GM12892 (cell line): ENCODE data around the gene FIBCD1.

Experiments
- DNase-seq: peaks from one replicate; pipeline ENCODE4 v3.0.0; 2011; ENCODE audit not compliant: insufficient read length
- FAIRE-seq: peaks from 2 replicates; lab custom pipeline; 2011; peaks lifted over from hg19 to GRCh38; lab: Jason Lieb, UNC
- POLR2A ChIP-seq: IDR thresholded peaks from 2 replicates; pipeline ENCODE4 v1.6.1; 2011; ENCODE audit warnings: low read depth, low read length, control low read depth
- POLR2AphosphoS5 ChIP-seq: IDR thresholded peaks from 2 replicates; pipeline ENCODE4 v1.6.1; 2011; ENCODE audit warnings: low read depth, low read length, control low read depth
- TAF1 ChIP-seq: IDR thresholded peaks from 2 replicates; pipeline ENCODE4 v1.6.1; 2011; ENCODE audit warnings: low read depth, mild to moderate bottlenecking, control low read depth, low read length, borderline replicate concordance

Gene FIBCD1

DNA sequence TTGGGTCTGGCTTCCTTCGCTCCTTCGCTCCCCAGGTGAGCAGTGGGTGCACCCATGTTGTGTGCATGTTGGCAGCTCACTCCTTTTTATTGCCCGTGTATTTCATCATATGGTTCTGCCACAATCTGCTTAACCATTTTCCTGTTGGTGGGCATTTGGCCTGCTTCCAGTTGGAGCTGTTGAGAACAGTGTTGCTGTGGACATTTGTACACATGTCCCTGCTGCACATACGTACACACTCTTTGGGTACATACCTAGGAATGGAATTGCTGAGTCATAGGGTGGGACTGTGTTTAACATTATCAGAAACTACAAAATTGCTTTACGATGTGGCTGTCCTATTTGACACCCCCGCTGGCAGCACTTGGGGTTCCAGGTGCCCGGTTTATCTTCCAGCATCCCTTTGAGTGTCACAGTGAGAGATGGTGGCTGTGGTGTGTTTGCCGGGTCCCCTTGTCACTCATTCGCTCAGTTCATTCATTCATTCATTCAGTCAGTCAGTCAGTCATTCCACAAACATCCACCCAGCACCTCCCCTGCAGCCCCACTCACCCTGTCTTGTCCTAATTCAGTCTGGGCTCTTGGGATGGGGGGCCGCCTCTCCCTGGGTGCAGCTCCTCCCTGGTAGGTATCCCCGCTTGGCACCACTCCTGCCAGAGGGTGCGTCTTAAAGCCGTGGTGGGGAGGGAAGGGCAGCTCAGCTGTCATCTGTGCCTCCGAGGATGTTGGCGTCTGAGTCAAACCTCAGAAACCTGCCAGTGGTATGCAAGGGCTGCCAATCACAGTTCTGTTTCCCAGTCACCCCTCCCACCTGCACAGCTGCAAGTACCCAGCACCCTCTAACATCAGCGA, 7.9 kb upstream of the FIBCD1 start:
- DNase-seq (no peak), FAIRE-seq (no peak)
- 0 out of 2 replicates have a peak, but pooled peaks have one; percentile 18 for TF ChIP-seq TAF1
- TF ChIP-seq POLR2A = no peak
- TF ChIP-seq POLR2AphosphoS5 = no peak

DNA sequence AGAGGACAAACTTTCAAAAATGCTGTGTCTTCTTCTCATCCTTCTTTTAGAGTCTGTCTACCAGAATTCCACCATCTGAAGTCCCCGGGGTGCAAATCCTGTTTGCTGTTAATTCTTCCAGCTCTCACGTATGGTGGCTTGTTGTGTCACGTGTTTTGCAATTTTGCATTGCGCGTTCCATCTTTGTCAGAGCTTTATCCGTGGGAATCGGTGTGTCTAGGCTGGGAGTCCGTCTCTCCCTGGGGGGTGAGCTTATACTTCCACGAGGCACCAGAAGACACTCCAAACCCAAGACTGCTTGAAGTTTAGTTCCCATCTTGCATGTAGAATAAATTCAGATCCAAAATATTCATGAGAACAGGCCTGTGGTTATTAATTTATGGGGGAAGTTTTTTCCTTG, 6.1 kb upstream of the FIBCD1 start:
- TF ChIP-seq TAF1 = no peak
- TF ChIP-seq POLR2AphosphoS5 = no peak
- no peak for TF ChIP-seq POLR2A
- FAIRE-seq (no peak), DNase-seq (no peak)

DNA sequence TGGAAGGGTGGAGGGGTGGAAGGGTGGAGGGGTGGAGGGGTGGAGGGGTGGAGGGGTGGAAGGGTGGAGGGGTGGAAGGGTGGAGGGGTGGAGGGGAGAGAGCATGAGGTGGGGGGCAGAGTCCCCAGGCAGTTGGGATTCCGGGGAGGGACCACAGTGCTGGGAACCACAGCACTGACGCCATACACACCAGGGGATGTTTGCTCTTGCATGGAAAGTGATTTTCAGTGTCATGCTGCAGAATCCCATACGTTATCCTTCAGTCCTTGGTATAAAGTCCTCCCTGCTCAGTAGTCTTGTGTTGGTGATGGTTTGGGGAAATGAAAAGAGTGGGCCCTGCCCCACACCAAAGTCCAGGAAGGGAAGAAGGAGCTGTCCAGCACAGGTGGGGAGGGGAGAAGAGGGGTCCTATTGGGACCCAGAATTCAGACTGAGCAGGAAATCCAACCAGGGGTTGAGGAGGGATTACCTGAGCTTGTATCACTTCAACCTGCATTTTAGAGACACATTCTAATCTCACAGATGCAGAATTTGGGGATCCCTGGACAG, 5.5 kb upstream of the FIBCD1 start:
- TF ChIP-seq POLR2A (no peak), TAF1 (no peak), POLR2AphosphoS5 (no peak)
- DNase-seq (no peak), FAIRE-seq (no peak)

DNA sequence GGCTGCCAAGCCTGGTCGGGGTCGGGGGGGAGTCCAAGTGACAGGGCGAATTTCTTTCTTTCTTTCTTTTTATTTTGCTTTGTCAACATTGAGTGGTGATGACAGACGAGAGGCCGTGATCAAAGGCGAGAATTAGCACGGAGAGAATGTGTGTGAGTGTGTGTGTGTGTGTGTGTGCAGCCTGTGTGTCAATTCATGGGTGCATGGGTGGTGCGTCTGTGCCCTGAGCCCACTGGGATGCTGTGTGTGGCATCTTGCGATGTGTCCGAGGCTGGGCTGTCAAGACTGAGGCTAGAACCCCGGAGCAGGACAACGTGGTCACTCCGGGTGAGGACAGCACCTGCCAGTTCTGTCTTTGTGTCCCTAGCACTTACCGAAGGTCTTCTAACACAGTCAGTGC, 4.7 kb upstream of the FIBCD1 start:
- TF ChIP-seq TAF1 (no peak), POLR2A (no peak), POLR2AphosphoS5 (no peak)
- FAIRE-seq = no peak
- no peak for DNase-seq

DNA sequence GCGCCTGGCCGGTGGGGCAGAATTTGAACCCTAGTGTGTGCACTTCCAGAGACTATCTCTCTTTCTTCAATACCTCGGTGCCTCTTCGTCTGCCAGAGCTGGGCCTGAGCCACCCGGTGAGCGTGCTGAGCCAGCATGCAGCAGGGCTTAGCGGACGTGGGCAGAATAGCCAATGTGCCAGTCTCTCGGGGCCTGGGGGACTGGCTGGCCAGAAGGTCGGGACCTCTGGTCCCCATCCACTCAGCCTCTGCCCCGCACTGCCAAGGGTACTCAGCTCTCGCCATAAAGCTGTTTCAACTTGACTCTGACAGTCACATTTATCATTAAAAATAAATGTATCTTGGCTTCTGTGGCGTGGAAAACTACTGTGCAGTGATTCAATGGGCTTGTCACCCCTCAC, 4.2 kb upstream of the FIBCD1 start:
- FAIRE-seq = no peak
- TF ChIP-seq POLR2A = no peak
- TF ChIP-seq TAF1 = no peak
- TF ChIP-seq POLR2AphosphoS5 = no peak

DNA sequence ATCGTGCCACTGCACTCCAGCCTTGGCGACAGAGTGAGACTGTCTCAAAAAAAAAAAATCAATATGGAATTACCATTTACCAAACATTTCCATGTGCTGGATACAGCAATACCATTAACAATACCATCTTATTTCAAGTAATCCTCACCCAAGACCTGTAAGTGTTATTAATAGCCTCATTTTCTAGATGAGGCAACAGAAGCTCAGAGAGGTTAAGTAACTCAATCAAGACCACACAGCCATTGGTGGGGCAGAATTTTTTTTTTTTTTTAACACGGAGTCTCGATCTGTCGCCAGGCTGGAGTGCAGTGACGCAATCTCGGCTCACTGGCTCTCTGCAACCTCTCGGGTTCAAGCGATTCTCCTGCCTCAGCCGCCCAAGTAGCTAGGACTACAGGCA, 3.6 kb upstream of the FIBCD1 start:
- no peak for FAIRE-seq
- no peak for TF ChIP-seq TAF1
- no peak for TF ChIP-seq POLR2AphosphoS5
- TF ChIP-seq POLR2A = no peak
- no peak for DNase-seq

More for the DNA sequence above, 4.2 kb upstream of the FIBCD1 start:
- no peak for DNase-seq

DNA sequence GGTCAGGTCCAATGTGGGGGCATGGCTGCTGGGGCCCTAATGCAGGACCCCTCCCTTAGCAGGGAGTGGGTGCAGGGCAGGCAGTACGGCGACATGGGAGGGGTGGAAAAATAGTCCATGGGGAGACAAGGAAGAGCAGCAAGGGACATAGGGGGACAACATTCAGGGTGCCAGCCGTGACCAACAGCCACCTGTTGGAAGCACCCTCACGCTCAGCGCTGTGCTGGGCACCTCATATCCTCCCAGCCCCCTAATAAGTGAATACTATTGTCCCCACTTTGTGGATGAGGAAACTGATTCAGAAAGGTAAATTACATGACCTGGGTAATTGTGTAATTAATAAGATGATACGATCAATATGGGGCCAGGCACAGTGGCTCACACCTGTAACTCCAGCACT, 3.0 kb upstream of the FIBCD1 start:
- no peak for DNase-seq
- TF ChIP-seq POLR2A = no peak
- TF ChIP-seq TAF1 = no peak
- TF ChIP-seq POLR2AphosphoS5 = no peak
- FAIRE-seq = no peak

DNA sequence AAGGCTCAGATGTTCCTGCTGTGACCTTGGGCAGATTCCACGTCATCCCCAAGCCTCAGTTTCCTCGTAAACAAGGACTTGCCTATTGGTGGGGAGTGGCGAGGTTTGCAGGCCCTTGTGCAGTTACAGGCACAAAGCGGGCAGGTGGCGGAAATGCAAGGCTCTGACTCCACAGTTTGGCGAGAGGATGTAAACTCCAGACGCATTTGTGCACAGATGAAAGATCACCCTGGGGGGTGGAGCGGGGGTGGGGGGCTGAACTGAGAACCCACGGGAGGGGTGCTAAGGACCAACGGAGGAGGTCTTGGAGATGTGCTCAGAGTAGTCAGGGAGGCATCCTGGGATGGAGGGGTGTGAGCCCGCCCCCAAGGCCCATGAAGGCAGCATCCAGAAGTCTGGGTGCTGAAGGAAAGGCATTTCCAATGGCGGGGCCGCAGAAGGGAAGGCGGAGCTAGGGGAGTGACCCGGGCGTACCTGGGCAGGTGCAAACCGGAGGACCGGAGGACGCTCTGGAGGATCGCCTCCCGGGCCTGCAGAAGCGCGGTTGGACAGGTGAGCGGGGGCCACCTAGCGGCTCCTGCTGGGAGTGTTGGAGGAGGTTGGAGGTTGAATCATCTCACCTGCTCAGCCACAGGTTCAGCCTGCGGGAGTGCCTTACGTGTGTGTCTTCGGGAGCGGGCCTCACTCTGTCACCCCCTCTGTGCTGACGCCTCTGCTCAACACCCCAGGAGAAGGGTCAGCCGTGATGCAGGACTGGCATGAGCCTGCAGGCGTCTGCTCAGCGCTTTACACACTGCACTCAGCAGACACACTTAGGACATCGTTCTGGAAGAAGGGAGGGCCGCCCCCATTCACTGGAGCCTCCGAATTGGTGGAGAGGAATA, 1.9 kb upstream of the FIBCD1 start:
- FAIRE-seq (no peak), DNase-seq (peak; percentile 89)
- TF ChIP-seq POLR2A = no peak
- no peak for TF ChIP-seq TAF1

DNA sequence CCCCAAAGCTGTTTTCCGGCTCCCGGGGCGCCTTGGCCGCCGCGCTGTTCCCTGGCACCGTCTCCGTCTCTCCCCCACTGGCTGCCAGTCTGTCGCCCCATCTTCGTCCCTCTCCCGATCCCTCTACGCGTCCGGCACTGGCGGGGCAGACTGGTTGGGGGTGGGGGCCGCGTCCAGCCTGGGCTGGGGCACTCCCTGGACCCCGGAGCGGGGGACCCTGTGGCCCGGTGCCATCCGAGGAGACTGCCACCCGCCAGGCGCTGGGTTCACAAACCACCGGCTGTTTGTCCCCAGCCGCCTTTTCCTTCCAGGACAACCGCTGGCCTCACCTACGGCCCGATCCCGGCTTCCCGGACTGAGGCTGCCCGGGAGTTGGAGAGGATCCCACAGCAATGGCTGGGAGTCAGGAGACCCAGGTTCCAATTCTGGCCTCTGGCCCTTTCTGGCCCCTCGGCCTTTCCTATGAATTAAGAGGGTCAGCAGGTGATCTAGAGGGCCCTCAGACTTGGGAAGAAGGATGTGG, 1.0 kb upstream of the FIBCD1 start:
- TF ChIP-seq POLR2A = no peak
- TF ChIP-seq POLR2AphosphoS5 = no peak
- TF ChIP-seq TAF1 = no peak
- FAIRE-seq (no peak), DNase-seq (no peak)

DNA sequence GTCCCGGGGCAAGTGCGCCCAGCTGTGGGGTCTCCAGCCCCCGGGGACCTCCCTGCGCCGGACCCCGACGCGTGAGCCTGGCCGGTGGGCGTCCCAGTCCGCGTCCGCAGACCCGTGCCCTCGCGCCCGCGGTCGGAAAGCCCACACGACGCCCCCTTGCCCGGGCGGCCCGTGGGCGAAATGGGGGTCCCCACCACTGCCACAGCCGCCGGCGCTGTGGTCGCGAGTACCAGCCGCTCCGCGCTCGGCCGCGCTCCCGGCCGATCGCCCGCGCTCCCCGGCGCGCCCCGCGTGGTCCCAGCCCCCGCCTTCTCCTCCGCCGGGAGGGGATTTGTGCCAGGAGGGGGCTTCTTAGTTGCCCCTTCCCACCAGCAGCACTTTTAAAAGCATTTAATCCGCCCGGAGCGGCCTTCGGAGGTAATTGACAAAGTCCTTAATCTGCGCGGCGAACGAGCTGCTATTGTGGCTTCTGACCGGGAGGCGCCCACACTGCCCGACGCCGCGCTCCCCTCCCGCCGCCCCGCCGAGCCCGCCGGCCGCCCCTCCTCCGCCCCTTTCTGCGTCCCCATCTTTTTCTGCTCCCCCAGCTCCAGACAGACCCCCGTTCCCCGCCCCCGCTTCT, 469 bp upstream of the FIBCD1 start:
- FAIRE-seq = no peak
- DNase-seq = no peak
- TF ChIP-seq TAF1 (no peak), POLR2AphosphoS5 (no peak), POLR2A (no peak)

DNA sequence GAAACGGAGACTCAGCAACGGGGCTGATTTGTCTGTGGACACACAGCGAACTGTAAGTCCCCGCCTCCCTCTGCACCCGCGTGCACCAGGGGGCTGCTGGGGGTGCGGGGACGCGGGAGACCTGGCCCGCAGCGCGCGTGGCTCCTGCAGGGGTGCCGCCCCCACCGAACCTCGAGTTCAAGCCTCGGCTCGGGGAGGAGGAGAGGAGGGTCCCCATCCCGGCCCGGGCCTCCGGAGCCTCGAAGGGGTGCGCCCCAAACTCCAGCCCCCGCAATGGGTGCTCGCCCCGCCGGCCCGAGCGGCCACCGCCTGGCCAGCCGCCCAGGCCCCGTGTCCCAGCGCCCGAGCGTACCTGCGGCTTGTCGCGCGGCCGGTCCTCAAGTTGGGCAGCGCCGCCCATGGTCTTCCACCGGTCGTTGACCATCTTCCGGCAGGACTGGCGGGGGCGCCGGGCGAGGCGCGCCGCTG, 829 bp downstream of the FIBCD1 start:
- FAIRE-seq (no peak), DNase-seq (no peak)
- TF ChIP-seq TAF1 (no peak), POLR2A (no peak), POLR2AphosphoS5 (no peak)
